ENCODE measurements around the gene TOP3B. TPM values are rescaled to one million over a fixed set of nuclear protein-coding genes. Genes with fewer than 3 reads are reported as not detected.

The TOP3B gene
- total and polyA plus RNA-seq, 9 of the 15 experiments (the other 6 are each of a cell fraction or from before 2014, with no cell fraction given), result 3.0 to 188 (median 112) TPM

DNA sequence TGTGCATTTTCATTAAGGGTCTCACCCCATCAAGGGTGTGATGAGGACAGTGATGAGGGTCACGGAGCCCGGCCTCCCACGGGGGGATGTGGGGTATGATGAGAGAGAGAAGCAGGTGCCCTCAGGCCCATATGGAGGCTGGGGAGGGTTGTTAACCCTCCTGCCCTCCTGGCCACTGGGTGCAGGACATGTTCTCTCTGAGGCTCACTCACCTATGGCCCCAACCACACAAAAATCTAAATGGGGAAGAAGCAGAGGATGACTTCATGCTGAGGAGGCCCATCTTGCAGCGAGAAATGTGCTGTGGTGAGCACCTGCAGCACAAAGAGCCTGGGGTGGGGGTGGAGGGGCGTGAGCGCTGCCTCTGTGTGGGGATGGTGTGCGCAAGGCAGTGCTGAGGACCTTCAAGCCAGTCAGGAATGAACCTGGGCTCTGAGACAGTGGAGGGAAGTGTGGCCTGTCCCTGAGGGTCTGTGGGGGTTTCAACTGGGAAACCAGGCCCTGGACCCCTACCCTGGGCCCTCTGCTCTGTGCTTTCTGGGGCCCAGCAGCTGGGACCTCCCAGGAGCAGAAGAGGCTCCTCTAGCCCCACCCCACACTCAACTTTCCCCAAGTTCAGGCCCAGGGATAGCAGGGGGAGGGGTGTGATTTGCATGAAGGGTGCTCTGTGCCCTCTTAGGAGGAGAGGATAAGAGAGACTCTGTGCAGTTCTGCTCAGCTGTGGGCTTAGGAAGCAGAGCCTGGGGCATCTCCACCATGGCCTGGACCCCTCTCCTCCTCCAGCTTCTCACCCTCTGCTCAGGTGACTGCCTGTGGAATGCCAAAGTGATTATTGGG lies 43.0 kb upstream of the TOP3B start (continued):
- TF ChIP-seq, protein P1, sequence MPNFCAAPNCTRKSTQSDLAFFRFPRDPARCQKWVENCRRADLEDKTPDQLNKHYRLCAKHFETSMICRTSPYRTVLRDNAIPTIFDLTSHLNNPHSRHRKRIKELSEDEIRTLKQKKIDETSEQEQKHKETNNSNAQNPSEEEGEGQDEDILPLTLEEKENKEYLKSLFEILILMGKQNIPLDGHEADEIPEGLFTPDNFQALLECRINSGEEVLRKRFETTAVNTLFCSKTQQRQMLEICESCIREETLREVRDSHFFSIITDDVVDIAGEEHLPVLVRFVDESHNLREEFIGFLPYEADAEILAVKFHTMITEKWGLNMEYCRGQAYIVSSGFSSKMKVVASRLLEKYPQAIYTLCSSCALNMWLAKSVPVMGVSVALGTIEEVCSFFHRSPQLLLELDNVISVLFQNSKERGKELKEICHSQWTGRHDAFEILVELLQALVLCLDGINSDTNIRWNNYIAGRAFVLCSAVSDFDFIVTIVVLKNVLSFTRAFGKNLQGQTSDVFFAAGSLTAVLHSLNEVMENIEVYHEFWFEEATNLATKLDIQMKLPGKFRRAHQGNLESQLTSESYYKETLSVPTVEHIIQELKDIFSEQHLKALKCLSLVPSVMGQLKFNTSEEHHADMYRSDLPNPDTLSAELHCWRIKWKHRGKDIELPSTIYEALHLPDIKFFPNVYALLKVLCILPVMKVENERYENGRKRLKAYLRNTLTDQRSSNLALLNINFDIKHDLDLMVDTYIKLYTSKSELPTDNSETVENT (CRISPR knock-in tag; IDR thresholded peaks at IDR 0.05), result no peak

DNA sequence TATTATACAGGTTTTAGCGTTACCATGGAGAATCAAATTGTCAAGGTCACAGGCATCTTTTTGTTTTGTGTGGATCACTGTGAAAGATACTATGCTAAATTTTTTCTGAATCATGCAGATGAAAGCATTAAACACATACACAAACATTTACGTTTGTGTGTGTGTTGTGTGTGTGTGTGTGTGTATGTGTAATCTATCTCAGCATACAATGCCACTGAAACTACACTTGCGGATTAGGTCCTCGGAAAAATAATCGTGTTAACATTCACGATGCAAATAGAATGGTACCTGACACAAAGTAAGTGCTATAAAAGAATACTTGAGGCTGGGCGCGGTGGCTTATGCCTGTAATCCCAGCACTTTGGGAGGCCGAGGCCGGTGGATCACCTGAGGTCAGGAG lies 41.9 kb upstream of the TOP3B start:
- CTCF ChIA-PET (ENCODE audit: low intra/inter-chr PET ratio), result no interaction called here
- WGBS (ENCODE audit: insufficient coverage, low coverage, missing lambda C conversion rate), result 35% methylated on average over 10 of the region's 10 CpGs
- peaks cover 11 to 24% of the 10 kb centered on the region in 2 experiments; a peak in 3 of 5 replicates for H3K27me3 ChIP-seq (ENCODE audit: control insufficient read depth in 2 of 2, insufficient read depth in 2 of 2, low read length in 2 of 2)
- H3K9ac ChIP-seq (ENCODE audit: insufficient read depth in 1 of 2, low read depth in 2 of 2, low read length in 2 of 2), result no peak overlapping the region
- H3K79me2 ChIP-seq (ENCODE audit: control insufficient read depth, insufficient read depth, low read length), result no peaks in the 10 kb centered on the region
- H3K4me3 ChIP-seq, result no peak overlapping the region
- no TSS peak for BruUV-seq (replicated peaks)
- no peaks in the 10 kb centered on the region for H3K9me3 ChIP-seq (replicated peaks; ENCODE audit: control insufficient read depth, insufficient read depth, low read depth, low read length)
- in situ Hi-C loops (cut with MboI), result no loop called here
- H3K4me1 ChIP-seq (replicated peaks in 1 of 2; ENCODE audit: control insufficient read depth in 2 of 2, insufficient read depth in 2 of 2, low read length in 2 of 2), result peaks cover 15 to 17% of the 10 kb centered on the region in 2 experiments; a peak in 4 of 5 replicates
- no peak overlapping the region for H2AFZ ChIP-seq (ENCODE audit: low read depth, low read length)
- H4K20me1 ChIP-seq (replicated peaks; ENCODE audit: control insufficient read depth, insufficient read depth, low read length), result no peaks in the 10 kb centered on the region
- POLR2A ChIA-PET, result interaction anchor here (1.7 to 8.1 kb wide), 3 partner anchors 9 to 31 kb away, joined by 4 to 123 read pairs (median 73); no protein-coding TSS in a partner anchor
- H3K4me2 ChIP-seq (ENCODE audit: insufficient read depth, low read length), result no peak overlapping the region
- intact Hi-C loops (cut with micrococcal nuclease), result loop anchor here (10.0 kb wide), 1 partner anchor 60 kb away; no protein-coding TSS in a partner anchor
- DNase-seq (ENCODE audit: extremely low read depth in 1 of 4, low spot score in 3 of 4), result no peak
- ATAC-seq, result no peak
- no peak overlapping the region for H3K27ac ChIP-seq (ENCODE audit: extremely low read depth, low read depth, low read length)
- FAIRE-seq, result no peak
- no peaks in the 10 kb centered on the region for H3K36me3 ChIP-seq (ENCODE audit: control insufficient read depth, insufficient read depth, low read length)
- no peaks in the 10 kb centered on the region for H3K9me1 ChIP-seq (ENCODE audit: control insufficient read depth, insufficient read depth, low read length)
- TF ChIP-seq, protein P2, sequence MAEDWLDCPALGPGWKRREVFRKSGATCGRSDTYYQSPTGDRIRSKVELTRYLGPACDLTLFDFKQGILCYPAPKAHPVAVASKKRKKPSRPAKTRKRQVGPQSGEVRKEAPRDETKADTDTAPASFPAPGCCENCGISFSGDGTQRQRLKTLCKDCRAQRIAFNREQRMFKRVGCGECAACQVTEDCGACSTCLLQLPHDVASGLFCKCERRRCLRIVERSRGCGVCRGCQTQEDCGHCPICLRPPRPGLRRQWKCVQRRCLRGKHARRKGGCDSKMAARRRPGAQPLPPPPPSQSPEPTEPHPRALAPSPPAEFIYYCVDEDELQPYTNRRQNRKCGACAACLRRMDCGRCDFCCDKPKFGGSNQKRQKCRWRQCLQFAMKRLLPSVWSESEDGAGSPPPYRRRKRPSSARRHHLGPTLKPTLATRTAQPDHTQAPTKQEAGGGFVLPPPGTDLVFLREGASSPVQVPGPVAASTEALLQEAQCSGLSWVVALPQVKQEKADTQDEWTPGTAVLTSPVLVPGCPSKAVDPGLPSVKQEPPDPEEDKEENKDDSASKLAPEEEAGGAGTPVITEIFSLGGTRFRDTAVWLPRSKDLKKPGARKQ (CRISPR knock-in tag; IDR thresholded peaks at IDR 0.05), result 0 out of 2 replicates have a peak, but pooled peaks have one; percentile 64
- TF ChIP-seq ZNF146 (CRISPR knock-in tag; IDR thresholded peaks at IDR 0.05; ENCODE audit: unreplicated experiment) (no peak), CREM (IDR thresholded peaks at IDR 0.05; ENCODE audit: low read depth) (no peak), IRF2 (CRISPR knock-in tag; IDR thresholded peaks at IDR 0.05) (0 out of 2 replicates have a peak, but pooled peaks have one; percentile 75)
